GM18951 (cell line): ENCODE data around the gene YEATS2.
"Not testable (repeated sequence)": the region's sequence is repeated elsewhere in the genome, so short reads cannot be mapped to it uniquely, and the experiment has no call there.

Experiments
- POLR2A ChIP-seq: IDR thresholded peaks from 4 replicates; pipeline ENCODE4 v1.6.1; 2011; ENCODE audit warnings: mild to moderate bottlenecking; ENCODE audit not compliant: insufficient read length, insufficient read depth; ENCODE audit errors: extremely low read depth
- in situ Hi-C: fragments of 300-500 bp; cut with MboI; formaldehyde crosslinking; loops from one replicate; pipeline ENCODE4 v1.12.0; 2022; ENCODE audit warnings: low sequenced_read_pairs, mixed read lengths, inconsistent platforms; ENCODE audit not compliant: unreplicated experiment

The YEATS2 gene

GRCh38 chr3:183734750-183735494 lies 37.3 kb downstream of the YEATS2 start:
- no peak for TF ChIP-seq POLR2A
- in situ Hi-C loops = no loop called here

- TF ChIP-seq POLR2A = no peak
- in situ Hi-C loops = no loop called here
Measured at GRCh38 chr3:183737116-183737515, 39.5 kb downstream of the YEATS2 start.

DNA sequence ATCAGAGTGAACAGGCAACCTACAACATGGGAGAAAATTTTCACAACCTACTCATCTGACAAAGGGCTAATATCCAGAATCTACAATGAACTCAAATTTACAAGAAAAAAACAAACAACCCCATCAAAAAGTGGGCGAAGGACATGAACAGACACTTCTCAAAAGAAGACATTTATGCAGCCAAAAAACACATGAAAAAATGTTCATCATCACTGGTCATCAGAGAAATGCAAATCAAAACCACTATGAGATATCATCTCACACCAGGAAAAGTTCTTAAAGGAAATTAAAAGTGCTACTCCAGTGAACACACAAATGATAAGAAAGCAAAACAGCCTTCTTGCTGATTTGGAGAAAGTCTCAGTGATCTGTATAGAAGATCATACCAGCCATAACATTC lies 42.6 kb downstream of the YEATS2 start:
- in situ Hi-C loops = not testable (repeated sequence)

DNA sequence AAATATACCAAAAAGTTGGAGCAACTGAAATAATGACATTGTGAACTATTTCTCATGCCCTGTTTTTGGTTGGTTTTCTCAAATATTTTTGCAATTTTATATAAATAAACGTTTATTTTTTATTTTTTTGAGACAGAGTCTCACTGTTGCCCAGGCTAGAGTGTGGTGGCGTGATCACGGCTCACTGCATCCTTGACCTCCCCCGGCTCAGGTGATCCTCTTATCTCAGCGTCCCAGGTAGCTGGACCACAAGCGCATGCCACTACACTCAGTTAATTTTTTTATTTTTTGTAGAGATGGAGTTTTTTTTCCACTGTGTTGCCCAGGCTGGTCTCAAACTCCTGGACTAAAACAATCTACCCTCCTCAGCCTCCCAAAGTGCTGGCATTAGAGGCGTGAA lies 45.6 kb downstream of the YEATS2 start:
- TF ChIP-seq POLR2A = no peak
- in situ Hi-C loops = no loop called here

GRCh38 chr3:183745300-183746098 lies 47.9 kb downstream of the YEATS2 start:
- in situ Hi-C loops = no loop called here
- no peak for TF ChIP-seq POLR2A

DNA sequence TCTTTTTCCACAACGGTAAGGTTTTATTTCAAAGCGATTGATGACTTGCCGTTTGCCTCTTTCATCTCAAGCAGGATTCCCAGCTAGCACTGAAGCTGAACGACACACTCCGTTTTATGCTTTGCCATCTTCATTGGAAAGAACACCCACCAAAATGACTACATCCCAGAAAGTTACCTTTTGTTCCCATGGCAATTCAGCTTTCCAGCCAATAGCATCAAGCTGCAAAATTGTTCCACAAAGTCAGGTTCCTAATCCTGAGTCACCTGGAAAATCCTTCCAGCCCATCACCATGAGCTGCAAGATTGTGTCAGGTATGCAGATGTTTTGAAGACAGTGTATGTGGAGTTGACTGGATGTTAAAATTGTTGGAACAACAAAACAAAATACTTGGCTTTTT lies 56.5 kb downstream of the YEATS2 start:
- TF ChIP-seq POLR2A = no peak
- in situ Hi-C loops = no loop called here

DNA sequence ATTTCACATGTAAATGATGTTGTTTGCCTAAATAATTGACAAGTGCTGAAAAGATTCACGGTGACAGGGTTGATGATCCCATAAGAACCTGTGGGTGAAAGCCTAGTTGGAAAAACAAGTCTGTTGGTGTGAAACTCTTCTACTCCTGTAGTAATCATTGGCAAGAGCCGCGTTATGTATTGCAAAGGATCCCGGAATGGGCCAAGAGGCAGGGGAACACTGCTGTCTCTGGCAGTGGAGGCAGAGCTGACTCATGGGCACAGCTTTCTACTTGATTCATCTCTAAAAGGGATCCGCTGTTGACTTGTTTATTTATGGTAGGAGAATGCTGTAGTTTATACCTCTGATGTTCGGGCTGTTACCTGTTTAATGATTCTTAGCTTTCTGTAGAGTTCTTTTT lies 64.7 kb downstream of the YEATS2 start:
- in situ Hi-C loops = loop anchor here (10.0 kb wide), 1 partner anchor 288 kb away; no protein-coding TSS in a partner anchor

GRCh38 chr3:183764847-183765731 lies 67.5 kb downstream of the YEATS2 start:
- in situ Hi-C loops = loop anchor here (10.0 kb wide), 1 partner anchor 290 kb away; no protein-coding TSS in a partner anchor
- TF ChIP-seq POLR2A = no peak

More for the DNA sequence above, 64.7 kb downstream of the YEATS2 start:
- no peak for TF ChIP-seq POLR2A

DNA sequence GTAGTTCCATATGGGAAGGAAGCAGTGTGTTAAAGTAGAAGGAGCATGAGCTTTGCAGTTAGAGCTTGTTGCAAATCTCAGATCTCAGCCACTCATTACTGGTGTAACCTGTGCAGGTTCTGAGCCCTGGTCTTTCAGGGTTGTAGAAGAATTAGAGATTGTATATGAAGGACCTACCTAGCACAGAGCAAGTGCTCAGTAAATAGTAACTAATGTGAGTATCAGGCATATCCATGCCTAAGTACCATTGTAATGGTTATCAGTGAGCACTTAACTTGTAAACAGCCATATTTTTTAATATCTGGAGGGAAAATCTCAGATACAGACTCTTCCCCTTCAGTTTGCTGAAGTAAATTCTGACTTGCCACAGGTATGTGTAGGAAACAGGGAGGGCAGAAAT lies 68.5 kb downstream of the YEATS2 start:
- in situ Hi-C loops = loop anchor here (10.0 kb wide), 1 partner anchor 291 kb away; no protein-coding TSS in a partner anchor
- no peak for TF ChIP-seq POLR2A

GRCh38 chr3:183766745-183767606 lies 69.4 kb downstream of the YEATS2 start:
- in situ Hi-C loops = loop anchor here (10.0 kb wide), 1 partner anchor 292 kb away; no protein-coding TSS in a partner anchor
- TF ChIP-seq POLR2A = no peak

DNA sequence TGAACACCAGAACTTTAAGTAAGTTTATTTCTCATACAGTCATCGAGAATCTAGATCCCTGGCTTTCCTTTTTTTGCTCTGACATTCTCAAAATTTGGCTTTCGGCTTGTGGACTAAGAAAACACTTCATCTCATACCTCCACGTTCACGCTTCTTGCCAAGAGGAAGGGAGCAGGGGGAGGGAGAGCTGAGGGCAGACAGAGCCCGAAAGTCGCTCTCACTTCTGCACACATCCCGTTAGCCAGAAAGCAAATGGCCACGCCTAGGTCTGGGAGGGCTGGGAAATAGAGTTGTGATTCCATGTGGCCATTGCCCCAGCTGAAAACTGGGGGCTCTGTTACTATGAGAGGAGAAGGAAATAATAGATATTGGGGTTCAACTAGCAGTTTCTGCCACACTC lies 70.5 kb downstream of the YEATS2 start:
- TF ChIP-seq POLR2A = no peak
- in situ Hi-C loops = loop anchor here (10.0 kb wide), 1 partner anchor 293 kb away; no protein-coding TSS in a partner anchor

DNA sequence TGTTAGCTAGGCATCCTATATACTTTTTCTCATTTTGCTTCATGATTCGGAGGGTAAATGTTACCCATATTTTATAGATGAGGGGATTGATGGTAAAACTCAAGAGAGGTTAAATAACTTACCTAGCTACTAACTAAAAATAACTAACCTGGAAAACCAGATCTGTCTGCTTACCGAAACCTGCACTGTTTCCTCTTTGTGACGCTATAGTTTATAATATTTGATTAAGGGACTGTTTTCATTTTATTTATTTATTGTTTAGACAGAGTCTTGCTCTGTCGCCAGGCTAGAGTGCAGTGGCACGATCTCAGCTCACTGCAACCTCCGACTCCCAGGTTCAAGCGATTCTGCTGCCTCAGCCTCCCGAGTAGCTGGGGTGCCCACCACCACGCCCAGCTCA lies 71.9 kb downstream of the YEATS2 start:
- in situ Hi-C loops = loop anchor here (10.0 kb wide), 1 partner anchor 295 kb away; no protein-coding TSS in a partner anchor
- no peak for TF ChIP-seq POLR2A
